Mesenchymal stem cell (in vitro differentiated cells and primary cell): ENCODE measurements around the gene DIAPH2.

Experiments used
- DNase-seq: peaks from one replicate; pipeline ENCODE4 v3.0.0-alpha.2; 2013
- H2AFZ ChIP-seq: one replicate; pipeline ENCODE4 v1.6.1; 2013; ENCODE audit warnings: low read depth, mild to moderate bottlenecking, control low read depth, inconsistent platforms, low read length, moderate library complexity
- H2AK5ac ChIP-seq: 2 replicates; pipeline ENCODE4 v1.6.1; 2013; ENCODE audit warnings: low read length, moderate library complexity, mild to moderate bottlenecking, inconsistent platforms; ENCODE audit not compliant: severe bottlenecking
- H2BK120ac ChIP-seq: one replicate; pipeline ENCODE4 v1.6.1; 2013; ENCODE audit warnings: low read depth, mild to moderate bottlenecking, inconsistent platforms, low read length, moderate library complexity
- H2BK12ac ChIP-seq, 2 experiments: one replicate each; pipeline ENCODE4 v1.6.1; 2013; ENCODE audit warnings: inconsistent platforms in 2 of 2, low read length in 2 of 2, mild to moderate bottlenecking in 2 of 2, moderate library complexity in 2 of 2, control low read depth in 1 of 2
- H2BK15ac ChIP-seq: one replicate; pipeline ENCODE4 v1.6.1; 2013; ENCODE audit warnings: mild to moderate bottlenecking, low read depth, inconsistent platforms; ENCODE audit not compliant: poor library complexity, severe bottlenecking
- H2BK5ac ChIP-seq: 2 replicates; pipeline ENCODE4 v1.6.1; 2013; ENCODE audit warnings: low read depth, mild to moderate bottlenecking, low read length, control low read depth, inconsistent platforms; ENCODE audit not compliant: poor library complexity, severe bottlenecking
- H3K14ac ChIP-seq, 2 experiments: one replicate each; pipeline ENCODE4 v1.6.1; 2013; ENCODE audit warnings: inconsistent platforms in 2 of 2, low read length in 2 of 2, control low read depth in 1 of 2, mild to moderate bottlenecking in 1 of 2, moderate library complexity in 1 of 2
- H3K18ac ChIP-seq, 2 experiments: one replicate each; pipeline ENCODE4 v1.6.1; 2013; ENCODE audit warnings: inconsistent platforms in 2 of 2, low read length in 2 of 2, control low read depth in 1 of 2, low read depth in 1 of 2, mild to moderate bottlenecking in 1 of 2
- H3K23ac ChIP-seq, 2 experiments: one replicate each; pipeline ENCODE4 v1.6.1; 2013; ENCODE audit warnings: inconsistent platforms in 2 of 2, low read length in 2 of 2, mild to moderate bottlenecking in 2 of 2, moderate library complexity in 2 of 2, control low read depth in 1 of 2
- H3K27ac ChIP-seq: 2 replicates; pipeline ENCODE4 v1.5.1; 2013; ENCODE audit warnings: mild to moderate bottlenecking, moderate library complexity, low read length, control low read depth, inconsistent platforms; ENCODE audit not compliant: poor library complexity, severe bottlenecking
- H3K27me3 ChIP-seq, 2 experiments: 2 replicates each; pipeline versions ENCODE4 v1.6.1 to v1.7.0; 2013; ENCODE audit warnings: low read length in 2 of 2, mild to moderate bottlenecking in 2 of 2, moderate library complexity in 2 of 2, control low read depth in 1 of 2, inconsistent platforms in 1 of 2; ENCODE audit not compliant: control insufficient read depth in 1 of 2, insufficient read depth in 1 of 2
- H3K36me3 ChIP-seq, 2 experiments: 2 replicates each; pipeline versions ENCODE4 v1.6.1 to v1.7.0; 2013; ENCODE audit warnings: low read length in 2 of 2, control low read depth in 1 of 2, inconsistent platforms in 1 of 2, low read depth in 1 of 2, mild to moderate bottlenecking in 1 of 2; ENCODE audit not compliant: insufficient read depth in 2 of 2, control insufficient read depth in 1 of 2
- H3K4ac ChIP-seq, 2 experiments: one replicate each; pipeline ENCODE4 v1.6.1; 2013; ENCODE audit warnings: inconsistent platforms in 2 of 2, low read length in 2 of 2, mild to moderate bottlenecking in 2 of 2, moderate library complexity in 2 of 2, control low read depth in 1 of 2, low read depth in 1 of 2
- H3K4me1 ChIP-seq: 2 replicates; pipeline ENCODE4 v1.6.1; 2013; ENCODE audit warnings: low read depth, low read length, control low read depth; ENCODE audit not compliant: control insufficient read depth, insufficient read depth
- H3K4me2 ChIP-seq: 2 replicates; pipeline ENCODE4 v1.6.1; 2013; ENCODE audit warnings: low read length, mild to moderate bottlenecking, inconsistent platforms; ENCODE audit not compliant: poor library complexity, severe bottlenecking
- H3K4me3 ChIP-seq, 2 experiments: 2 replicates each; pipeline versions ENCODE4 v1.5.1 to v1.7.0; 2013; ENCODE audit warnings: low read length in 2 of 2, mild to moderate bottlenecking in 2 of 2, control low read depth in 1 of 2, low read depth in 1 of 2; ENCODE audit not compliant: insufficient read depth in 1 of 2
- H3K79me1 ChIP-seq: replicated peaks from 2 replicates; pipeline ENCODE4 v1.6.1; 2013; ENCODE audit warnings: mild to moderate bottlenecking, control low read depth, low read length, inconsistent platforms; ENCODE audit not compliant: poor library complexity, severe bottlenecking
- H3K9ac ChIP-seq: 2 replicates; pipeline ENCODE4 v1.7.0; 2013; ENCODE audit warnings: mild to moderate bottlenecking, low read length, moderate library complexity
- H3K9me3 ChIP-seq: 2 replicates; pipeline ENCODE4 v1.7.0; 2013; ENCODE audit warnings: mild to moderate bottlenecking, low read length; ENCODE audit not compliant: control insufficient read depth
- H4K8ac ChIP-seq: one replicate; pipeline ENCODE4 v1.6.1; 2013; ENCODE audit warnings: inconsistent platforms, mild to moderate bottlenecking, low read length, moderate library complexity
- H4K91ac ChIP-seq: one replicate; pipeline ENCODE4 v1.6.1; 2013; ENCODE audit warnings: mild to moderate bottlenecking, low read length, inconsistent platforms
- WGBS: methylation state at CpG from one replicate; pipeline ENCODE4 v1.1.7; 2013; ENCODE audit warnings: mixed read lengths; 5-methylcytosine and 5-hydroxymethylcytosine counted together

Gene DIAPH2

DNA sequence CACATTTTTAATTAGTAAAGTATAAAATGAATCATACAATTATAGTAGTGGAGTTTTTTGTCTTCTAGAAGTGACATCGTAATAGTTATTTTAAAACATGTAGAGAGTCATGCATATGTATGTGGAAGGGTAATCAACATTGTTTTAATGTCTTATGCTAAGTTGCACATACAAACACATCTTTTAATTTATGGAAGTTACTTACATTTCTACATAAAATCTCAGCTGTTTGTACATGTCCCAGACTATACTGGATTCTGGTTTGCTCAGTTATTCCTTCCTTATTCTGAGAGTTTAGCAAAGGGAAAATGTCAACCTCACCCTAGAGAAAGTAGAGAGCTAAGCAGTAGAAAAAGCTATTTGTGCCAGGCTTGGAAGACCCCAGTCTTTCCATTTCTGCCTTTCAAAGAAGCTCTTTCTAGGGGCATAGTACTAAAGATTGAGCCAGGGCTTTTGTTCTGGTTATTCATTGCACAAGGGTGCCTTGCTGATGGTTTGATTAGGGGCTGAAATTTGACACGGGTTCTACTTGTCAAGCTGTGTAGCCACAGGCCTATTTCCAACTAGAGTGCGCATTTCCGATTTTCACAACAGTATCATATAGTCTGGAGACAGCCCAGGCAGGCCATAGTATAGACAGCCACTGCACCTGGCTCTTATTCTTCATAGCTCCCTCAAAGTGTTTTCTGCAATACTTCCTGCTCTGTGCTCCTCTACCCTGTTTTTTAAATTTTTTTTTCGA lies 305.4 kb downstream of the DIAPH2 start:
- H3K18ac ChIP-seq = no peak overlapping the region

DNA sequence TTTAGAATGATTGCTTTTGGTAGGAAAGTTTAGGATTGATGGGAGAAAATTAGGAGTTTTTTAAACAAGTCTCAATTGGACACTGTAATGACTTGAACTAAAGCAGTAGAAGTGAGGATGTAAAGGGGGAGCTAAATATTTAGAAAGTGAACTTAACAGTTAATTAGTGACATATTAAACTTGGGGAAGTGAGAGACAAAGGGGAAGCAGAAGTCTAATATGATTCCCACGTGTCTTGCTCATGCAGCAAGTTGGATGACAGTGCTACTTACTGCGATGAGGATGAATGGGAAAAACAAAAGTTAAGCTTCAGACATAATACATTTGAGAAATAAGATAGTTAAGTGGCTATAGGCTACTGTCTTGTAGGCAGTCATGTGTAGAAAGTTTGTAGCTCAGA lies 309.5 kb downstream of the DIAPH2 start:
- Histone ChIP-seq H2AK5ac (no peak overlapping the region), H3K9me3 (no peaks in the 10 kb centered on the region), H3K27me3 (no peaks in the 10 kb centered on the region), H3K18ac (no peak overlapping the region), H3K23ac (no peak overlapping the region), H3K4me3 (no peak overlapping the region), H2BK15ac (no peak overlapping the region), H3K79me1 (no peaks in the 10 kb centered on the region), H3K4ac (no peak overlapping the region), H2AFZ (no peak overlapping the region), H4K91ac (no peak overlapping the region), H3K14ac (no peak overlapping the region), H3K27ac (no peak overlapping the region), H3K4me1 (no peaks in the 10 kb centered on the region), H4K8ac (no peak overlapping the region), H3K9ac (no peak overlapping the region), H3K36me3 (no peaks in the 10 kb centered on the region), H2BK5ac (no peak overlapping the region), H2BK12ac (no peak overlapping the region), H3K4me2 (no peak overlapping the region), H2BK120ac (no peak overlapping the region)
- no peak for DNase-seq
- WGBS = 100% methylated on average over 2 of the region's 2 CpGs

More for the DNA sequence above, 305.4 kb downstream of the DIAPH2 start:
- H3K36me3 ChIP-seq = no peaks in the 10 kb centered on the region
- no peak for DNase-seq
- no peak overlapping the region for H3K9ac ChIP-seq
- H3K14ac ChIP-seq = no peak overlapping the region
- no peak overlapping the region for H2BK120ac ChIP-seq
- no peak overlapping the region for H2AK5ac ChIP-seq
- H2BK12ac ChIP-seq = no peak overlapping the region
- H2BK15ac ChIP-seq = no peak overlapping the region
- H3K23ac ChIP-seq = no peak overlapping the region
- H3K9me3 ChIP-seq = no peaks in the 10 kb centered on the region
- no peak overlapping the region for H3K27ac ChIP-seq
- no peak overlapping the region for H2AFZ ChIP-seq
- H3K79me1 ChIP-seq = no peaks in the 10 kb centered on the region
- H3K4me3 ChIP-seq = no peak overlapping the region
- H3K4me1 ChIP-seq = no peaks in the 10 kb centered on the region
- H4K8ac ChIP-seq = no peak overlapping the region
- H4K91ac ChIP-seq = no peak overlapping the region
- H3K27me3 ChIP-seq = no peaks in the 10 kb centered on the region
- no peak overlapping the region for H3K4ac ChIP-seq
- 100% methylated on average over 3 of the region's 5 CpGs for WGBS
- no peak overlapping the region for H3K4me2 ChIP-seq
- no peak overlapping the region for H2BK5ac ChIP-seq

DNA sequence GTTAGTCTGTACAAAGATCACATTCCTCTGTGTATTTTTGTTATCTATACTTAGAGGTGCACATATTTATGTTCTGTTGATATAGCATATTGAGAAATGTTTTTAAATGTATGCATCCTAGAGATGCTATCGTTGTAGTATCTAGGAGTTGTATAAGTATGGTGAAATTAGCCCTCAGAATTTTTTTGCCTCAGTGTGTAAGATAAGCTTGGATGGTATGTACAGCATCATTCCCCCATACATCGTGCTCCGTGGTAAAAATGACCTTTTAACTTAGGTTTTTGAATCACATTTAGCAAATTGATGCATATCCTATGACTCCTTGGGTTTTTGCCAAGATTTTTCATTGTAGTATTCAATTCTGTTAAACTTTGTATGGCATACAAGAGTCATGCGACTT lies 312.6 kb downstream of the DIAPH2 start:
- Histone ChIP-seq H3K27ac (no peak overlapping the region), H3K23ac (no peak overlapping the region), H3K4me2 (no peak overlapping the region), H4K91ac (no peak overlapping the region), H3K36me3 (no peaks in the 10 kb centered on the region), H4K8ac (no peak overlapping the region), H2BK15ac (no peak overlapping the region), H3K4me3 (no peak overlapping the region), H3K79me1 (no peaks in the 10 kb centered on the region), H2AFZ (no peak overlapping the region), H3K4me1 (no peaks in the 10 kb centered on the region), H3K27me3 (no peaks in the 10 kb centered on the region), H2BK120ac (no peak overlapping the region), H3K14ac (no peak overlapping the region), H2BK5ac (no peak overlapping the region), H3K9me3 (no peaks in the 10 kb centered on the region), H3K18ac (no peak overlapping the region), H2BK12ac (no peak overlapping the region), H2AK5ac (no peak overlapping the region), H3K9ac (no peak overlapping the region), H3K4ac (no peak overlapping the region)
- WGBS = 100% methylated on average over 1 of the region's 4 CpGs
- no peak for DNase-seq

DNA sequence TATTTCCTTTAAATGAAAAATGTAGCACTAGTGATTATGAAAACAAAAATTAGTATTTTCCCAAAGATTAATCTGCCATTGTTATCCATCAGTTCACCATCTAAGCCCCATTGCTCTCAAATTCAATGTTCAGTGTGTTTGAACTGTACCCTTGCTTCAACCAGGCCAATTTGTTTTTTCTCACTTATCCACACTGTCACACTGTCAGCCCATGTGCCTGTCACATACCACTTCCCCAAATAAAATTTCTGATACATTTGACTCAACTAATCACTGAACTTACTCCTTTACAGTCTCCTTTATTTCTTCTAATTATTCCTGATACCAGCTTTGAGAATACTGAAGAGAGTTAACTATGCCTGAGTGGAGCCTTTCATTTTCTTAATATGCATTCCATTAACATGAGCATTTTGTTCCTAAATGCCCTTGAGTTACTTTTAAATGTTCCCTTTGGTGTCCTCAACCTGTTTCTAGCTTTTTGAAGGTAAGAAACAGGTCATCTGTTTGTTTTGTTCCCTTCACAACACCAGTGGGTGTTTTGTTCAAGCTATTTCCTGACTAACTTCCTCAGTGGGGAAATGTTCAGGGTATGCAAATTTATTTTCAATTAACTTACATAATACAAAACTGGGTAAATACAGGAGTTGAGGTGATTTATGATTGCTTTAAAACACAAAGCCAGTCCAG lies 316.2 kb downstream of the DIAPH2 start:
- DNase-seq = no peak
- Histone ChIP-seq H3K27me3 (no peaks in the 10 kb centered on the region), H4K91ac (no peak overlapping the region)

More for the DNA sequence above, 316.2 kb downstream of the DIAPH2 start:
- no peak overlapping the region for H2AFZ ChIP-seq
- H3K4me1 ChIP-seq = no peaks in the 10 kb centered on the region
- no peak overlapping the region for H3K4me2 ChIP-seq
- H2BK15ac ChIP-seq = no peak overlapping the region
- no peaks in the 10 kb centered on the region for H3K79me1 ChIP-seq
- H3K9ac ChIP-seq = no peak overlapping the region
- no peak overlapping the region for H3K4ac ChIP-seq
- H2BK12ac ChIP-seq = no peak overlapping the region
- H2BK120ac ChIP-seq = no peak overlapping the region
- H3K36me3 ChIP-seq = no peaks in the 10 kb centered on the region
- no peak overlapping the region for H2AK5ac ChIP-seq
- no peak overlapping the region for H3K4me3 ChIP-seq
- no peak overlapping the region for H3K14ac ChIP-seq
- H3K27ac ChIP-seq = no peak overlapping the region
- H2BK5ac ChIP-seq = no peak overlapping the region
- H4K8ac ChIP-seq = no peak overlapping the region
- no peak overlapping the region for H3K23ac ChIP-seq
- no peaks in the 10 kb centered on the region for H3K9me3 ChIP-seq
- no peak overlapping the region for H3K18ac ChIP-seq
